GM12864 (cell line): ENCODE results near the gene C17orf100.
"Not testable (repeated sequence)": the region's sequence is repeated elsewhere in the genome, so short reads cannot be mapped to it uniquely, and the experiment has no call there.

ENCODE experiments used
- DNase-seq: peaks from one replicate; pipeline ENCODE4 v3.0.0-alpha.2; 2011; ENCODE audit warnings: low read depth
- H3K4me3 ChIP-seq: 2 replicates; pipeline ENCODE4 v1.5.1; 2011; ENCODE audit warnings: mild to moderate bottlenecking, low read depth, low read length, control low read depth
- CTCF ChIP-seq: IDR thresholded peaks from 2 replicates; pipeline ENCODE4 v1.5.1; 2011; ENCODE audit warnings: low read depth, mild to moderate bottlenecking, moderate library complexity, low read length, control low read depth, inconsistent platforms; ENCODE audit errors: missing control alignments

C17orf100 gene

GRCh38 chr17:6661464-6661848 is 9.9 kb downstream of the C17orf100 start:
- DNase-seq = no peak
- no peak overlapping the region for H3K4me3 ChIP-seq
- no peak for TF ChIP-seq CTCF

- DNase-seq, H3K4me3 ChIP-seq: not testable (repeated sequence)
Measured at GRCh38 chr17:6663200-6663599, 11.6 kb downstream of the C17orf100 start.

- DNase-seq = no peak
- peak; percentile 92 for TF ChIP-seq CTCF
- no peak overlapping the region for H3K4me3 ChIP-seq
Measured at GRCh38 chr17:6666077-6666521, 14.5 kb downstream of the C17orf100 start.

GRCh38 chr17:6666557-6666956 is 15.0 kb downstream of the C17orf100 start:
- no peak for TF ChIP-seq CTCF
- DNase-seq = no peak
- no peak overlapping the region for H3K4me3 ChIP-seq

- no peak for TF ChIP-seq CTCF
- DNase-seq = no peak
- H3K4me3 ChIP-seq = no peak overlapping the region
Measured at GRCh38 chr17:6667516-6667915, 16.0 kb downstream of the C17orf100 start.

- no peak overlapping the region for H3K4me3 ChIP-seq
- no peak for DNase-seq
- TF ChIP-seq CTCF = no peak
Measured at GRCh38 chr17:6668219-6668618, 16.7 kb downstream of the C17orf100 start.

GRCh38 chr17:6668727-6669425 is 17.3 kb downstream of the C17orf100 start:
- TF ChIP-seq CTCF = no peak
- H3K4me3 ChIP-seq = no peak overlapping the region
- no peak for DNase-seq
